HEK293 (cell line): ENCODE measurements around the gene GRK5.

Experiments
- CTCF ChIA-PET: fragments of 350-600 bp; formaldehyde crosslinking; extraction: SDS; loops from one replicate; lab custom pipeline; 2021; ENCODE audit warnings: antibody characterized with exemption; lab: Yijun Ruan, JAX
- POLR2A ChIA-PET: fragments of 300-600 bp; formaldehyde crosslinking; extraction: SDS; loops from one replicate; lab custom pipeline; 2020; ENCODE audit warnings: antibody characterized with exemption, inconsistent platforms; lab: Yijun Ruan, JAX
- H3K27ac ChIP-seq: fragments of 200-500 bp; sonication (Bioruptor generic); 2 replicates; pipeline ENCODE4 v1.5.1; 2014; ENCODE audit warnings: low read depth, low read length, control low read depth, inconsistent platforms; ENCODE audit errors: extremely low read depth
- H3K36me3 ChIP-seq, 2 experiments: fragments of 200-500 bp in 1 of 2; sonication (Bioruptor generic) in 1 of 2; 1 replicate in 1 of 2; 2 replicates in 1 of 2; pipeline ENCODE4 v1.5.1; 2014 to 2017; ENCODE audit warnings: inconsistent platforms in 2 of 2, low read length in 2 of 2; ENCODE audit not compliant: control insufficient read depth in 2 of 2, insufficient read depth in 1 of 2
- H3K4me1 ChIP-seq: fragments of 200-500 bp; sonication (Bioruptor generic); 2 replicates; pipeline ENCODE4 v1.5.1; 2014; ENCODE audit warnings: mild to moderate bottlenecking, low read length, inconsistent platforms; ENCODE audit not compliant: control insufficient read depth, insufficient read depth
- H3K4me3 ChIP-seq: 2 replicates; pipeline ENCODE4 v1.5.1; 2011; ENCODE audit warnings: low read depth, mild to moderate bottlenecking, control low read depth, low read length, moderate library complexity
- H3K9me3 ChIP-seq: fragments of 200-500 bp; sonication (Bioruptor generic); 2 replicates; pipeline ENCODE4 v1.5.1; 2014; ENCODE audit warnings: low read depth, low read length, inconsistent platforms; ENCODE audit not compliant: control insufficient read depth, insufficient read depth
- CTCF ChIP-seq: fragments of 450-650 bp; formaldehyde crosslinking; IDR thresholded peaks from 2 replicates; pipeline ENCODE4 v1.5.1; 2016; ENCODE audit warnings: missing biosample characterization, missing genetic modification characterization
- EGR2 ChIP-seq: fragments of 450-650 bp; formaldehyde crosslinking; IDR thresholded peaks from 2 replicates; pipeline ENCODE4 v1.5.1; 2016; ENCODE audit warnings: low read depth, missing biosample characterization, missing genetic modification characterization
- KLF10 ChIP-seq: fragments of 450-650 bp; IDR thresholded peaks from 2 replicates; pipeline ENCODE4 v1.5.1; 2018; ENCODE audit warnings: missing biosample characterization, mild to moderate bottlenecking, missing genetic modification characterization
- OVOL3 ChIP-seq: fragments of 450-650 bp; formaldehyde crosslinking; IDR thresholded peaks from 2 replicates; pipeline ENCODE4 v1.5.1; 2016; ENCODE audit warnings: missing biosample characterization, missing genetic modification characterization
- PATZ1 ChIP-seq: fragments of 450-650 bp; formaldehyde crosslinking; IDR thresholded peaks from 2 replicates; pipeline ENCODE4 v1.5.1; 2016; ENCODE audit warnings: missing biosample characterization, missing genetic modification characterization
- TSHZ1 ChIP-seq: fragments of 450-650 bp; formaldehyde crosslinking; IDR thresholded peaks from 2 replicates; pipeline ENCODE4 v1.5.1; 2016; ENCODE audit warnings: missing biosample characterization, missing genetic modification characterization, borderline replicate concordance
- ZBTB11 ChIP-seq: fragments of 450-650 bp; formaldehyde crosslinking; conservative IDR thresholded peaks from 2 replicates; pipeline ENCODE4 v1.5.1; 2016; ENCODE audit warnings: low read depth, missing biosample characterization, missing genetic modification characterization
- ZNF138 ChIP-seq: fragments of 450-650 bp; formaldehyde crosslinking; IDR thresholded peaks from 2 replicates; pipeline ENCODE4 v1.5.1; 2016; ENCODE audit warnings: missing biosample characterization, missing genetic modification characterization, borderline replicate concordance
- ZNF157 ChIP-seq: fragments of 450-650 bp; formaldehyde crosslinking; IDR thresholded peaks from 2 replicates; pipeline ENCODE4 v1.5.1; 2016; ENCODE audit warnings: missing biosample characterization, missing genetic modification characterization
- ZNF2 ChIP-seq: fragments of 450-650 bp; formaldehyde crosslinking; IDR thresholded peaks from 2 replicates; pipeline ENCODE4 v1.5.1; 2016; ENCODE audit warnings: missing biosample characterization, missing genetic modification characterization
- ZNF221 ChIP-seq: fragments of 450-650 bp; formaldehyde crosslinking; IDR thresholded peaks from 2 replicates; pipeline ENCODE4 v1.5.1; 2017; ENCODE audit warnings: missing biosample characterization, missing genetic modification characterization, borderline replicate concordance
- ZNF248 ChIP-seq: fragments of 450-650 bp; formaldehyde crosslinking; IDR thresholded peaks from 2 replicates; pipeline ENCODE4 v1.5.1; 2017; ENCODE audit warnings: missing biosample characterization, missing genetic modification characterization
- ZNF324 ChIP-seq: fragments of 450-650 bp; formaldehyde crosslinking; IDR thresholded peaks from 2 replicates; pipeline ENCODE4 v1.5.1; 2016; ENCODE audit warnings: missing biosample characterization, missing genetic modification characterization
- ZNF488 ChIP-seq: fragments of 450-650 bp; formaldehyde crosslinking; IDR thresholded peaks from 2 replicates; pipeline ENCODE4 v1.5.1; 2016; ENCODE audit warnings: missing biosample characterization, missing genetic modification characterization
- ZNF626 ChIP-seq: fragments of 450-650 bp; sonication (Bioruptor Pico); formaldehyde crosslinking; IDR thresholded peaks from 2 replicates; pipeline ENCODE4 v1.5.1; 2018; ENCODE audit warnings: missing biosample characterization, missing genetic modification characterization, inconsistent platforms
- ZNF701 ChIP-seq: fragments of 450-650 bp; formaldehyde crosslinking; IDR thresholded peaks from 2 replicates; pipeline ENCODE4 v1.5.1; 2016; ENCODE audit warnings: missing biosample characterization, missing genetic modification characterization
- ZNF768 ChIP-seq: fragments of 450-650 bp; formaldehyde crosslinking; IDR thresholded peaks from 2 replicates; pipeline ENCODE4 v1.5.1; 2018; ENCODE audit warnings: missing biosample characterization, mild to moderate bottlenecking, missing genetic modification characterization

GRK5 gene

GRCh38 chr10:119352807-119353206 lies 145.4 kb downstream of the GRK5 start:
- H3K9me3 ChIP-seq = no peaks in the 10 kb centered on the region
- ChIA-PET POLR2A (no interaction called here), CTCF (interaction anchor here (0.9 kb wide), 1 partner anchor 20 kb away, joined by 4 read pairs; no protein-coding TSS in a partner anchor)
- TF ChIP-seq EGR2 (tag by site-specific recombination) (no peak), ZNF324 (tag by site-specific recombination) (no peak), OVOL3 (no peak)
- H3K4me1 ChIP-seq = no peaks in the 10 kb centered on the region
- H3K36me3 ChIP-seq = no peaks in the 10 kb centered on the region
- no peak overlapping the region for H3K4me3 ChIP-seq
- no peak overlapping the region for H3K27ac ChIP-seq

- TF ChIP-seq ZNF2 (tag by site-specific recombination) (no peak), ZNF157 (tag by site-specific recombination) (no peak), ZNF488 (tag by site-specific recombination) (no peak), PATZ1 (tag by site-specific recombination) (no peak), ZBTB11 (tag by site-specific recombination) (no peak), ZNF138 (tag by site-specific recombination) (no peak), ZNF248 (tag by site-specific recombination) (no peak), ZNF626 (tag by site-specific recombination) (no peak), ZNF768 (tag by site-specific recombination) (no peak), CTCF (no peak), ZNF221 (tag by site-specific recombination) (no peak), ZNF701 (no peak), KLF10 (tag by site-specific recombination) (no peak), TSHZ1 (tag by site-specific recombination) (no peak)
- Histone ChIP-seq H3K4me3 (no peak overlapping the region), H3K27ac (no peak overlapping the region), H3K4me1 (no peaks in the 10 kb centered on the region), H3K9me3 (no peaks in the 10 kb centered on the region), H3K36me3 (no peaks in the 10 kb centered on the region)
- POLR2A ChIA-PET = interaction anchor here (0.7 kb wide), 1 partner anchor 48 kb away, joined by 4 read pairs; no protein-coding TSS in a partner anchor
- CTCF ChIA-PET = no interaction called here
Measured at GRCh38 chr10:119353421-119353820, 146.1 kb downstream of the GRK5 start.
